Karpas-422 (cell line): Measurements from ENCODE around the gene HOXD10. TPM values are rescaled to one million over a fixed set of nuclear protein-coding genes. Genes with fewer than 3 reads are reported as not detected.

Experiments used
- DNase-seq: peaks from one replicate; pipeline ENCODE4 v3.0.0-alpha.2; 2015
- H2AFZ ChIP-seq: fragments of 200-600 bp; sonication (generic); 2 replicates; pipeline ENCODE4 v1.6.1; 2014; ENCODE audit warnings: antibody characterized with exemption, low read length, mixed read lengths
- H3K27ac ChIP-seq: fragments of 200-600 bp; sonication (generic); 2 replicates; pipeline ENCODE4 v1.5.1; 2014; ENCODE audit warnings: mild to moderate bottlenecking, low read length, moderate library complexity
- H3K27me3 ChIP-seq: fragments of 200-600 bp; sonication (generic); 2 replicates; pipeline ENCODE4 v1.6.1; 2014; ENCODE audit warnings: low read length, mixed read lengths
- H3K36me3 ChIP-seq: fragments of 200-600 bp; sonication (generic); 2 replicates; pipeline ENCODE4 v1.6.1; 2014; ENCODE audit warnings: low read length, mixed read lengths; ENCODE audit not compliant: insufficient read depth
- H3K4me1 ChIP-seq: fragments of 200-600 bp; sonication (generic); 2 replicates; pipeline ENCODE4 v1.6.1; 2014; ENCODE audit warnings: mild to moderate bottlenecking, low read length, mixed read lengths
- H3K4me2 ChIP-seq: fragments of 200-600 bp; sonication (generic); 2 replicates; pipeline ENCODE4 v1.6.1; 2014; ENCODE audit warnings: low read length, low read depth, mild to moderate bottlenecking; ENCODE audit not compliant: poor library complexity, severe bottlenecking
- H3K4me3 ChIP-seq: fragments of 200-600 bp; sonication (generic); 2 replicates; pipeline ENCODE4 v1.5.1; 2014; ENCODE audit warnings: mild to moderate bottlenecking, antibody characterized with exemption, low read length, mixed read lengths
- H3K79me2 ChIP-seq: fragments of 200-600 bp; sonication (generic); 2 replicates; pipeline ENCODE4 v1.6.1; 2014; ENCODE audit warnings: mild to moderate bottlenecking, low read length, mixed read lengths
- H3K9ac ChIP-seq: fragments of 200-600 bp; sonication (generic); 2 replicates; pipeline ENCODE4 v1.6.0; 2014; ENCODE audit warnings: low read length
- H3K9me2 ChIP-seq: fragments of 200-600 bp; sonication (generic), shearing (Covaris generic); replicated peaks from 2 replicates; pipeline ENCODE4 v1.6.0; 2014; ENCODE audit warnings: mild to moderate bottlenecking, low read length, moderate library complexity; ENCODE audit not compliant: insufficient read depth
- H3K9me3 ChIP-seq: fragments of 300-700, 200-600 bp; sonication (generic); 2 replicates; pipeline ENCODE4 v1.6.1; 2014; ENCODE audit warnings: low read length, mixed read lengths
- H4K20me1 ChIP-seq: fragments of 200-600 bp; sonication (generic); 2 replicates; pipeline ENCODE4 v1.6.1; 2014; ENCODE audit warnings: mild to moderate bottlenecking, antibody characterized with exemption, low read length, low read depth; ENCODE audit not compliant: insufficient read depth
- total RNA-seq: library from RNA; depleted of rRNA; stranded (reverse); fragments of >200 nt; shearing (Covaris generic); gene quantifications from 2 replicates; pipeline ENCODE4 v1.2.3, GENCODE V29; 2014; ENCODE audit warnings: low replicate concordance

HOXD10 gene
- total RNA-seq, 1 experiment from 2014 or later: not detected

- Histone ChIP-seq H3K36me3 (no peaks in the 10 kb centered on the region), H3K4me3 (no peak overlapping the region), H2AFZ (no peak overlapping the region), H3K27me3 (no peaks in the 10 kb centered on the region), H3K79me2 (no peaks in the 10 kb centered on the region), H3K4me1 (no peaks in the 10 kb centered on the region), H3K9me3 (no peaks in the 10 kb centered on the region), H3K27ac (no peak overlapping the region), H3K4me2 (no peak overlapping the region), H3K9me2 (no peaks in the 10 kb centered on the region), H4K20me1 (no peaks in the 10 kb centered on the region), H3K9ac (no peak overlapping the region)
- no peak for DNase-seq
Measured at GRCh38 chr2:176087330-176088047, 29.1 kb upstream of the HOXD10 start.

GRCh38 chr2:176088048-176088936, 28.3 kb upstream of the HOXD10 start:
- Histone ChIP-seq H2AFZ (no peak overlapping the region; the same call in 1 of the 2 replicates), H4K20me1 (no peaks in the 10 kb centered on the region), H3K4me3 (no peak overlapping the region), H3K79me2 (no peaks in the 10 kb centered on the region), H3K4me1 (no peaks in the 10 kb centered on the region), H3K9me3 (no peaks in the 10 kb centered on the region), H3K9ac (no peak overlapping the region), H3K36me3 (no peaks in the 10 kb centered on the region), H3K27ac (no peak overlapping the region), H3K27me3 (no peaks in the 10 kb centered on the region), H3K9me2 (no peaks in the 10 kb centered on the region), H3K4me2 (no peak overlapping the region)
- peak; percentile 62 for DNase-seq

GRCh38 chr2:176088937-176089842, 27.4 kb upstream of the HOXD10 start:
- Histone ChIP-seq H3K9me2 (no peaks in the 10 kb centered on the region), H3K9me3 (no peaks in the 10 kb centered on the region), H3K27ac (no peak overlapping the region), H3K36me3 (no peaks in the 10 kb centered on the region), H3K4me3 (no peak overlapping the region), H4K20me1 (no peaks in the 10 kb centered on the region), H3K4me2 (no peak overlapping the region), H2AFZ (no peak overlapping the region), H3K9ac (no peak overlapping the region), H3K79me2 (no peaks in the 10 kb centered on the region), H3K27me3 (no peaks in the 10 kb centered on the region), H3K4me1 (no peaks in the 10 kb centered on the region)
- DNase-seq: no peak

GRCh38 chr2:176089843-176090395, 26.7 kb upstream of the HOXD10 start:
- Histone ChIP-seq H3K79me2 (no peaks in the 10 kb centered on the region), H3K9me3 (no peaks in the 10 kb centered on the region), H4K20me1 (no peaks in the 10 kb centered on the region)

GRCh38 chr2:176090862-176091261, 25.7 kb upstream of the HOXD10 start:
- no peak overlapping the region for H2AFZ ChIP-seq
- H3K27me3 ChIP-seq: no peaks in the 10 kb centered on the region
- no peak overlapping the region for H3K4me2 ChIP-seq
- no peaks in the 10 kb centered on the region for H3K9me2 ChIP-seq
- H3K79me2 ChIP-seq: no peaks in the 10 kb centered on the region
- no peak overlapping the region for H3K4me3 ChIP-seq
- no peak overlapping the region for H3K27ac ChIP-seq
- DNase-seq: no peak
- no peaks in the 10 kb centered on the region for H3K36me3 ChIP-seq
- H3K9me3 ChIP-seq: no peaks in the 10 kb centered on the region
- H3K9ac ChIP-seq: no peak overlapping the region
- H3K4me1 ChIP-seq: no peaks in the 10 kb centered on the region
- no peaks in the 10 kb centered on the region for H4K20me1 ChIP-seq

More at GRCh38 chr2:176089843-176090395, 26.7 kb upstream of the HOXD10 start:
- no peaks in the 10 kb centered on the region for H3K36me3 ChIP-seq
- DNase-seq: no peak
- H3K27me3 ChIP-seq: no peaks in the 10 kb centered on the region
- H3K27ac ChIP-seq: no peak overlapping the region
- no peaks in the 10 kb centered on the region for H3K9me2 ChIP-seq
- no peak overlapping the region for H3K9ac ChIP-seq
- H3K4me1 ChIP-seq: no peaks in the 10 kb centered on the region
- H2AFZ ChIP-seq: no peak overlapping the region
- H3K4me2 ChIP-seq: no peak overlapping the region
- H3K4me3 ChIP-seq: no peak overlapping the region

GRCh38 chr2:176091329-176092258, 25.0 kb upstream of the HOXD10 start:
- Histone ChIP-seq H3K9me2 (no peaks in the 10 kb centered on the region), H3K4me2 (no peak overlapping the region), H3K79me2 (no peaks in the 10 kb centered on the region), H3K4me3 (no peak overlapping the region), H3K27ac (no peak overlapping the region), H3K36me3 (no peaks in the 10 kb centered on the region), H3K9me3 (no peaks in the 10 kb centered on the region), H4K20me1 (no peaks in the 10 kb centered on the region), H3K9ac (no peak overlapping the region), H2AFZ (no peak overlapping the region), H3K4me1 (peaks cover 4% of the 10 kb centered on the region), H3K27me3 (no peaks in the 10 kb centered on the region)
- DNase-seq: no peak
